ENCODE results near the gene YBEY. TPM values are rescaled to one million over a fixed set of nuclear protein-coding genes. Genes with fewer than 3 reads are reported as not detected.
A peak's percentile ranks its signal among the peaks of the same experiment; 100 is the strongest.

Gene YBEY
- total RNA-seq, 1 donor, result 7.3 TPM

DNA sequence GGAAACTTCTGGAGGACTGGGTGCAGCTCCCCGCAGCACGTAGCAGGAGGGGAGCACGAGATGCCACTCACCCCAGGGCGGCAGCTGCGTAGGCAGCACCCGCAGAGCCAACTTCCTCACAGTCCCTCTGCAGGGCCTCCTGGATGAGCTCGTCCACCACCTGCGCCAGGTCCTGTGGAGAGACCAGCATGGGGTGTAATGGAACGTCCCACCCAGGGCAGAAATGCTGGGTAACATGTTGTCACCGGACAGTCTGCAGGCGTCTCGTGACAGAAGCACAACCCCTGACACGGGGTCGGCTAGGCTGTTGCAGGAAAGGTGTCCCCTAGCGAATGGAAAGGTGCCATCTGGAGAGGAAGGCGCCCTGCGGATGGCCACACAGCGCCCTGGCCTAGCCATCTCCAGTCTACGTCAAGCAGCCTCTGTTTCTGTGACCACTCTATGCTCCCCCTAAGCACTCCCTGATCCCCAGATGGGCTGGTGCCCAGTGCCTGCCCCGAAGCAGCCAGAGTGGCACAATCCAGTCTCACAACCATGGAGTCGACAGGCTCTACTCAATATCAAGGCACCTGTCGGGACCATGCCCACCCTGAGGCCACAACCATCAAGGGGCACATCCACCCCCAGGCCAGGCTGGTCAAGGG is 22.0 kb upstream of the YBEY start:
- no peak for DNase-seq (ENCODE audit: low read depth in 2 of 3, low spot score in 2 of 3)

DNA sequence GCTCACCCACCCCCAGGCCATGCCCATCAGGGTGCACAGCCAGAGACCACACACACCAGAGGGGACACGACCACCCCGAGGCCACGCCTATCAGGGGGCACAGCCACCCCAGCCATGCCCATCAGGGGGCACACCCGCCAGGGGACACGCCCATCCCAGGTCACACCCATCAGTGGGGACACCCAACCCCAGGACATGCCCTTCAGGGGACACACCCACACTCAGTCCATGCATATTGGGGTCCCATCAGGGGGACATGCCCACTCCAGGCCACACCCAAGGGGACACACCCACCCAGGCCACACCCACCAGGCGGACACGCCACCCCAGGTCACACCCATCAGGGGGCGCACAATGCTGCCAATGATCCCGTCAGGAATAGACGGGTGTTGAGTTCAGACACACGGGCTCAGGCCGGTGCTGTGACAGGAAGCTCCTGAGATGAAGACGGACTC is 21.4 kb upstream of the YBEY start:
- DNase-seq (ENCODE audit: low read depth in 2 of 3, low spot score in 2 of 3), result no peak

DNA sequence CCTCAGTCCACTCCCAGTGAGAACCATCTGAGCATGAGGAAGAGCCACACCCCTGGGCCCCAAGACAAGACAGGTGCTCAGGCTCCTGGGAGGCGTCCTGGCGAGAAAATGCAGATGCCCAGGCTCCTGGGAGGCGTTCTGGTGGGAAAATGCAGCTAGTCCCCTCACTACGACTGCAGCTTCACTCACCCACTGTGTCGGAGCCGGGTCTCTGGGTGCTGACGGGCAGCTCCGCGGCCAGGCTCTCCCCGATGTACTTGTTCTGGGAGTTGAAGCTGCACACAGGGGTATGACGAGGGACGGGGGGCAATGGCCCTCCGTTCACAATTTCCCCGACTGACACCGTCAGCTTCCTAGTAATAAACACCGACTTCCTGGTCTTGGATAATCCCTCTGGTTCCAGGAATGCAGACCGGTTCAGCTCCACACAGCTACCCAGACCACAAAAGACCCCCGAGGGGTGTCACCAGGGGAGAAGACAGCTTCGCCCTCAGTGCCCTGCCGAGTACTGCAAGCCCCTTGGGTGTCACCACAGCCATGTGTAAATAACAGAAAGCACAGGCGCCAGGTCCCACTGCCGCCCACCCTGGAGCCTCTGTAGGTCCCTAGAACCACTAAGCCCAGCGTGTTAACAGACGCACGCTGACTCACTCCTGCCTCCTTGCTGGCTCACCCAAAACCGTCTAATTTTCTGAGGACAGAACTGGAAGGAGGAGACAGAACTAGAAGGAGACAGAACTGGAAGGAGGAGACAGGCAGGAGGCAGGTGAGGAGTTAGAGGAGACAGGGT is 20.2 kb upstream of the YBEY start:
- no peak for DNase-seq (ENCODE audit: low read depth in 2 of 3, low spot score in 2 of 3)

DNA sequence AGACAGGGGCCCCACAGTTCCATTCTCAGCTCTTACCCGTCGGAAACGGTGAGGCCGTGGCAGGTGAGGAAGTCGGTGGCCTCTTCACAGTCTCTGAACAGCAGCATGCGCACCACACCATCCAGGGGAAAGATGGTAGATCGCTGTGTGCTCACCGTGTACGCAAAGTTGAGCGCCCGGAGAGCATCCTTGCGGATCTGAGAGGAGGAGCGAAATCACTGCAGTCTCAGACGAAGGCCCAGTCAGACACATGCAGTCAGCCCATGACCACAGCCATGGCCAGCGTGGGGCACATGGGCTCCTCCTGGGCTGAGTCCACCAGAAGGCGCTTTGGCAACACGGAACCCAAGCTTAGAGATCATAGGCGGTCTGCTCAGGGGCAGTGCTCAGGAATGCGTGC is 19.2 kb upstream of the YBEY start:
- no peak for DNase-seq (ENCODE audit: low read depth in 2 of 3, low spot score in 2 of 3)

DNA sequence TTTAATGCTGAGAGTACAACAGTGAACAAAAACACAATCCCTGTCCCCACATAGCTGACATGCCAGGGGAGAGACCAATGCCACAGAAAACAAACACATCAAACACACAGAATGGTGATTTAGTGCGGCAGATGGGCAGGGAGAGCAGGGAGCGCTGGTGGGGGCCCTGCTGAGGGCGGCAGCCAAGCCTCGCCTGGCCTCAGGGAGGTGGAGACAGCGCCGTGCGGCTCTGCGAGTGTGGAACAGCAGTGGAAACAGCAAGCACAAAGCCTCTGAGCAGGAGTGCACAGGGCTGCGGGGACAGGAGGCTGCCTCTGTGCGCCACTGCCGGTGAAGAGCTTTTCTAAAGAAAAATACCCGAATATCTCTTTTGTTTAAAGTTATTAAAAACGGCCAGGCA is 17.8 kb upstream of the YBEY start:
- no peak for DNase-seq (ENCODE audit: low read depth in 2 of 3, low spot score in 2 of 3)

DNA sequence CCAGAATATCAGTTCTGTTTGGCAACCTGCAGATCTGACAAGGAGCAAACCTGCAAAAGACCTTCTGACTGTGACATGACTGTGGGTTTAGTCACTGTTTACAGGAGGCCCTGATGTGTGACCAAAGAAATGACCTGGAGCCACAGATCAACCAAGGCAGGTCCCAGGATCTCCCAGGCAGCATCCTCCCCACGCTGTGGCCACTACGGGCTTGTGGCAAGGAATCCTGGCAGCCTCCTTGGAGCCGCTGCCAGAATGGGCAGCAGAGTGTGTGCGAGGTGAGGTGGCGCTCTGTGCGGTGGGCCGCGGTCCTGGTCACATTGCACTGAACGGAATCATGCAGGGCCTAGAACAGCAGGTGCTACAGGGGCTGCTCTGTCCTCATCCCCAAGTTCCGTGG is 16.7 kb upstream of the YBEY start:
- no peak for DNase-seq (ENCODE audit: low read depth in 2 of 3, low spot score in 2 of 3)

DNA sequence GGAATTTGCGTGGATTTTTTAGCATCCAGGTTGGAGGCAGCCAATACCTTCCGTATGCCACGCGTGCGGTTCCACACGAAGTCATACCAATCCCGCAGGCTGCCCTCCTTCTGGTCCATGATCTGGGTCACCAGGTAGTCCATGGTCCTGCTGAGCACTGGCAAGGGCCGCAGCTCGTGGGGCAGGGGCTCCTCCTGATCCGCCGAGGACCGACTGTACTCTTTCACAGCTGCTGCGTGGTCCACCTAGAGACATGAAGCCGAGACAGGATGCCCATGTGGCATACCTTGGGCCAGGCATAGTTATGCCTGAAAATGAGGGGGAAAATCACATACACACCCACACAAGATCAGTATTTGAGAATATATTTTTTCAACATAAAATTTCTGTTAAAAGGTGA is 12.8 kb upstream of the YBEY start:
- DNase-seq (ENCODE audit: low read depth in 2 of 3, low spot score in 2 of 3), result no peak

DNA sequence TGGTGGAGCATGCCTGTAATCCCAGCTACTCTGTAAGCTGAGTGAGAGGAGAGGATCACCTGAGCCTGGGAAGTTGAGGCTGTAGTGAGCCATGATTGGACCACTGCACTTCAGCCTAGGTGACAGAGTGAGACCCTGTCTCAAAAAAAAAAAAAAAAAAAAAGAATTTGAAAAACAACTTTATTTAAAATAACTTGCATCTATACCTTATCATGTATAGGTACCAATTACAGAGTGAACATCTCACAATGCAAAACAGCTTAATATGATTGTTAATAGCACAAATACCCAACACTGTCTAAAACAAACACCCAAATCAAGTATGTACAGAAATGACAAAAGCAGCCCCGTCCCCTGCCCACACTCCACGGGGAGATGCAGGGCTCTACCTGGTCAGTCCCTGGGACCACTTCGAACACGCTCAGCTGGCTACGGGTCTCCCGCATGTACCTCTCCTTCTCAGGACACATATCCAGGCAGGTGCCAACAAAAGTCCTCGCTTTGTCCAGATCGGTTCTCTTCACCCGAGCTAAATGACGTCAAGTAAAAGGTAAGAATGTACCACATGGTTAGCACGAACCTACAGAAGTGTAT is 11.2 kb upstream of the YBEY start:
- no peak for DNase-seq (ENCODE audit: low read depth in 2 of 3, low spot score in 2 of 3)

DNA sequence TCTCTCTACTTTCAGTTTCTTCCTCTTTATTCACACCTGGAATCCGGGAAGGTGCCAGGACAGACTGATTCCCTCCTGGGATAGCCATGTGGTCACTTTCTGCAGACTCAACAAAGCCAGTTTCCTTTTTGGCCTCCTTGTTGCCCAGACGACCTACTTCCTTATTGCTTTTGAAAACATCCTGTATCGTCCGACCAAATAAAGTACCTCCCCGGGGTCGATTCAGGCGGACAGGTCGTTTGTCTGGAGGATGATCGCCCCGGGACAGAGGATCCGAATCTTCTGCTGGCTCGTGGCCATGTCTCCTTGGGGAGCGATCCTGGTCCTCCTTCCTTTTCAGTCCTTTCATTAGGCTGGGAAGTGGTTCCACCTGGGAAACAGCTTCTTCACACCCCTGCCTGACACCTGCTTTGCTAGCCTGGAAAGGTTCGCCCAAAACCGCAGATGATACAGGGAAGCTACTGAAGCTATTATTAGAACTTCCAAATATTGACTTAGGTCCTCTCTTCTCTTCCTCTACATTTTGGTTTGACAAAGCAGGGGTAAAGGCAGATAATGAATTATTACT is 2.0 kb upstream of the YBEY start:
- no peak for DNase-seq (ENCODE audit: low read depth in 2 of 3, low spot score in 2 of 3)

DNA sequence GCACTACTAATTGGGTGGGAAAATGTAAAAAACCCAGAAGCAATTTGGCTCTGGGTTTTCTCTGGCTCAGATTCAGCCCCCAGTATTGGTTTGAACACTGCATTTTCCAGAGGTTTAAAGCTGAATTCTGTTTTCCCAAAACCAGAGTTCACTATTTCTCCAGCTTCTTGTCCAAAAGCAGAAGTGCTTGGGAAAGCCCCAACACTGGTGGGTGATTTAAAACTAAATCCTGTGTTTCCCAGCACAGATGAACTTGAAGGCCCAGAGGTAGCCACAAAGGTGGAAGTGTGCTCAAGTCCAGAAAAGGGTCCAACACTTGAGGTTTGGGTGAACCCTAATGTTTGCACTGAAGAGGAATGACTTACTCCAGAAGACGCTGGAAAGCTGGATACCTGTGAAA is 1.4 kb upstream of the YBEY start:
- no peak for DNase-seq (ENCODE audit: low read depth in 2 of 3, low spot score in 2 of 3)

DNA sequence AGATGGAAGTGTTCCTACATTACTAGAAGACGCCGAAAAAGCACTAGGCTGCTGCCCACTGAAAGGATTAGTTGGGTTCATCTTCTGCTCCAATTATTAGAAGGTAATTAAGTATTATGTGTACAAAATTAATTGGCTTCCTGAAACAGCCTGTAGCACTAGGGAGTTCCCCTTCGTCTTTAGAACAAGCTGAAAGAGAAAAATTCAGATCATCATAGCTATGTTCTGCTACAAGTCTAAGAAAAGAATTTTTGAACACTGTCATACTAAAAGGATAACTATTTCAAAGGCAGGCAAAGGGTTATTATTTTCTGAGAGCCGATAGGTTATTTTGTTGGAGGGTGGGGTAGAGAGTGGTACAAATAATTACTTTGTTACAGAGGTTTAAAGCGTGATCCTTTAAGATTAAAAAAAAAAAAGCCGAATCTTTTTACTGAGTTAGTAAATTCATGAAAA is 908 bp upstream of the YBEY start, which contains the start of gene MCM3AP:
Gene MCM3AP, minus strand, starts transcription at position 406 of the 456 bp plus-strand sequence. Its CDS starts 325 bp downstream, at position 81.
- no peak for DNase-seq (ENCODE audit: low read depth in 2 of 3, low spot score in 2 of 3)

DNA sequence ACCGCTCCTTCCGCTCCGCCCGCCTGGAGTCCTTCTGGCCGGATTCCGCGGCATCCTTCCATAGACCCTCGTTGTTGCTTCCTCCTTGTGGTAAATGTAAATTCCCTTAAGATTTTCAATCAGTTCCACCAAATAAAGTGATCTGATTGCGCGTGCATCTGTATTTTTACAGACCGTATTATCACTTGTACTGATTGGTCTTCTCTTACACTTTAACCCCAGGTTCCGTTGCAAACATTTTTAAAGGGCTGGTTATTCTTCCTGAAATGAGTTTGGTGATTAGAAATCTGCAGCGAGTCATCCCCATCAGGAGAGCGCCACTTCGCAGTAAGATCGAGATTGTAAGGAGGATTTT is 483 bp downstream of the YBEY start:
- DNase-seq (ENCODE audit: low read depth in 2 of 3, low spot score in 2 of 3), result no peak

DNA sequence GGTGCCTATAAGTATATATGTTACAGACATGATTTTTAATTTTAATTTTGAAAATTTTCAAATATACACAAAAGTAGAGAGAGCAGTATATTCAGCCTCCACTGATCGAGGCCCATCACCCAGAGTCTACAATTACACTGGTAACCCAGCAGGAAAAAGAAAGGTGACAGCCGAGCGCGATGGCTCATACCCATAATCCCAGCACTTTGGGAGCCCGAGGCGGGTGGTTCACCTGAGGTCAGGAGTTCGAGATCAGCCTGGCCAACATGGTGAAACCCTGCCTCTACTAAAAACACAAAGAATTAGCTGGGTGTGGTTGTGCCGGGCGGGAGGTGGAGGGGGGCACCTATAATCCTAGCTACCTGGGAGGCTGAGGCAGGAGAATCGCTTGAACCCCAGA is 1.4 kb downstream of the YBEY start:
- no peak for DNase-seq (ENCODE audit: low read depth in 2 of 3, low spot score in 2 of 3)

DNA sequence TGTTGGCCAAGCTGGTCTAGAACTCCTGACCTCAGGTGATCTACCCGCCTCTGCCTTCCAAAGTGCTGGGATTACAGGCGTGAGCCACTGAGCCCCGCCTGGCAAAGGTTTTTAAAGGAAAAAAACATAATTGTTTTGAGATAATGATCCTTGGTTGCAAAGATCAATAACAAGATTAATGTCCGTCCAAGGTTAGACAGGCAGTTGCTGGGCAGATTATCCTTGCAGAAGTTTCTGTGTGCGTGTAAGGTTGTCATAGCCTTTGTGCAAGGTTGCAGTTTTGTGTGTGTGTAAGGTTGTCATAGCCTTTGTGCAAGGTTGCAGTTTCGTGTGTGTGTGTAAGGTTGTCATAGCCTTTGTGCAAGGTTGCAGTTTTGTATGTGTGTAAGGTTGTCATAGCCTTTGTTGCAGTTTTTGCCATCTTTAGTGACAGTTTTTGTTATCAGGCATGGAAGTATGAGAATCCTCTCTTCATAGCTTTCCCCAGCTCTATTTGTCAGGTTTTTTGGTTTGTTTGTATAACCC is 3.6 kb downstream of the YBEY start:
- DNase-seq (ENCODE audit: low read depth in 2 of 3, low spot score in 2 of 3), result no peak

DNA sequence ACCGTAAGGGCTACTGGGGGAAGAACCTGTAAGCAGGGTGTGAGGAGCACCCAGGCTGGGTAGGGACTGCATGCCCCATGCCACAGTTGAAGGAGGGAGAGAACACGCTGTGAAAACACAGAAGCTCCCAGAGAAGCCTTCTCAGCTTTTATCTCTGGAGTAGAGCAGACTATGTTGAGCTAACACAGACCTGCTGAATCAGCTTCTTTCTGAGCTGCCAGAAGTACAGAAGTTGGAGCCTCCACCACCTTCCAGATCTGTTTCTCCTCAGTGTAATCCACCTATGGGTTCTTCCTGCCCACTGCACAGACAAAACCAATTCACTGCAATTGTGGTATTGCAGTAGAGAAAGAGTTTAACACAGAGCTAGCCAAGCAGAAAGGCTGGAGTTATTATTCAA is 5.4 kb downstream of the YBEY start:
- DNase-seq (ENCODE audit: low read depth in 2 of 3, low spot score in 2 of 3), result no peak

DNA sequence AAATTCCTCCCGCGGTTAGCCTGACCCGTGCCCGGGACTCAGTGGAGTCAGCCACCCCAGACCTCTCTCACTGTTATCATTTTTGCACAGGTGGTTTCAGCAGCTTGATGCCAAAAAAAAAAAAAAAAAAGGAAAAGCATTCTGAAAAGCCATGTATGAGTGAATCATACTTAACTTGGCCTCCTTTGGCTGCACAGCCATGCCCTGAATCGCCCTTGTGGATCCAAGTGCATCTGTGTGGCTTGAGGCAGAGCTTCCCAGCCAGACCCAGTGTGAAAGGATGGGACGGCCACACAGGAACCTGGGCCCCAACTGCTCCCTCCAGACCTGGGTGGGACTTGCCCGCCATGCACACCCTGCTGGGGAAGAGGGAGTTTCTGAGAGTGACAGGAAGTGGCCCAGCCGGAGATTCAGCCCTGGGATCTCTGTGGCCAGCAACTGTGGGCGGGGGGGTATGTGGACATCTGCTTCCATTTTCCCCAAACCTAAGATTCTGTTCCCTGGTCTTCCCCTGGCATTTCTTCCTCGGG is 8.6 kb downstream of the YBEY start:
- DNase-seq (ENCODE audit: low read depth in 2 of 3, low spot score in 2 of 3), result peak in 2 of 3 donors; percentile 34

DNA sequence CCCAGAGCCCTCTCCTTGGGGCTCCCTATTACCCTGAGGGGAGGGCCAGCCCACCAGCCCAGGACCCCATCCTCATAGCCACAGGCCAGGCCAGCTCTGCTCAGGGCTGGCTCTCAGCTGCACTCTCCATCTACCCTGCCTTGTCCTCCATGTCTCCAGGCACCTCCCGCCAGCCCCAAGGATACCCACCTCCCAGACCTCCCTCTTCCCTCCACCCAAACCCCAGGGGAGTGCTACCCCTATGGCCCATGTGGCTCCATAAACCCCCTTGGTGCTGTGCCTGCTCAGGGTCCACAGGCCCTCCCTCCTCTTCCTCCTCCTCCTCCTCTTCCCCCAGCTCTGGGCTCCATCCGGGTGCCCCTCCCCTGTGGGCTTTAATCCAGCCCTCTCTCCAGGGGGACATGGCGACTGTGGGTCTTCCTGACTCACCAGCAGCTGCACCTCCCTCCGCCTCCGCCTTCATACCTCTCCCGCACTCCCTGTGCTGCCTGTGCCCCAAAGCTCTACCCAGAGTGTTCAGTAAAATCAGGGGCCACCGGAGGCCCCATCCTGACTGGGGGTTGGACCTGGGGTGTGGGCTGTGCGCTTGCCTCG is 9.1 kb downstream of the YBEY start:
- DNase-seq (ENCODE audit: low read depth in 2 of 3, low spot score in 2 of 3), result peak in 1 of 3 donors; percentile 40

DNA sequence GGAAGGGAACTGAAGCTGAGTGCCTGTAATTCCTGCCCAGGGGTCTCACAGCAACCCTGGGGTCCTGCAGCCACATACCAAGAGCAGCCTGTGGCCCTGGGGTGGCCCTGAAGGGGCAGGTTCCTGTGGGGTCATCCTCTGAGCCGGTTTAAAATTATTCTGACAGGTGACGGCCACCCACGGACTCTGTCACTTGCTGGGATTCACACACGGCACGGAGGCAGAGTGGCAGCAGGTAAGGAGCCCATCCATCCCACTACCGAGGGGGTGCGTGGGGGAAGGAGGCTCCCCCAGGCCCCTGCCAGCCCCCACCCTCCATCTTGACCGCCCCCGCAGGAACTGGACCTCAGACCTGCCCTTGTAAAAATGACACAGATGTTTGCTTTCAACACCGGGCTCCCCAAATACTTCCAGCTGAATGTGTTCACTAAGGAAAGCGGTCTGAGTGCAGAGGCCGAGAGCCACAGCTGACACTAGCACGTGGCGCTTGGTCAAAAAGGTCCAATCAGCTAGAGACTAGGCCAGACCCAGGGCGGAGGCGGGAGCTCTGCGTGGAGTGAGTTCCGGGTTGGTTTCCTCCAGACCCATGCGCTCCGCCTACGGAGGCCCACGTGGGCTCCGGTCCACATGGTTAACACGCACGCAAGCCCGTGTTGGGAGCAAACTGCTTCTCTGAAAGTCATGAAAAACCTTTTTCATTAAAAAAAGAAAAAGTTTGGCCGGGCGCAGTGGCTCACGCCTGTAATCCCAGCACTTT is 10.0 kb downstream of the YBEY start:
- peak in 2 of 3 donors; percentile 78 to 90 for DNase-seq (ENCODE audit: low read depth in 2 of 3, low spot score in 2 of 3)

DNA sequence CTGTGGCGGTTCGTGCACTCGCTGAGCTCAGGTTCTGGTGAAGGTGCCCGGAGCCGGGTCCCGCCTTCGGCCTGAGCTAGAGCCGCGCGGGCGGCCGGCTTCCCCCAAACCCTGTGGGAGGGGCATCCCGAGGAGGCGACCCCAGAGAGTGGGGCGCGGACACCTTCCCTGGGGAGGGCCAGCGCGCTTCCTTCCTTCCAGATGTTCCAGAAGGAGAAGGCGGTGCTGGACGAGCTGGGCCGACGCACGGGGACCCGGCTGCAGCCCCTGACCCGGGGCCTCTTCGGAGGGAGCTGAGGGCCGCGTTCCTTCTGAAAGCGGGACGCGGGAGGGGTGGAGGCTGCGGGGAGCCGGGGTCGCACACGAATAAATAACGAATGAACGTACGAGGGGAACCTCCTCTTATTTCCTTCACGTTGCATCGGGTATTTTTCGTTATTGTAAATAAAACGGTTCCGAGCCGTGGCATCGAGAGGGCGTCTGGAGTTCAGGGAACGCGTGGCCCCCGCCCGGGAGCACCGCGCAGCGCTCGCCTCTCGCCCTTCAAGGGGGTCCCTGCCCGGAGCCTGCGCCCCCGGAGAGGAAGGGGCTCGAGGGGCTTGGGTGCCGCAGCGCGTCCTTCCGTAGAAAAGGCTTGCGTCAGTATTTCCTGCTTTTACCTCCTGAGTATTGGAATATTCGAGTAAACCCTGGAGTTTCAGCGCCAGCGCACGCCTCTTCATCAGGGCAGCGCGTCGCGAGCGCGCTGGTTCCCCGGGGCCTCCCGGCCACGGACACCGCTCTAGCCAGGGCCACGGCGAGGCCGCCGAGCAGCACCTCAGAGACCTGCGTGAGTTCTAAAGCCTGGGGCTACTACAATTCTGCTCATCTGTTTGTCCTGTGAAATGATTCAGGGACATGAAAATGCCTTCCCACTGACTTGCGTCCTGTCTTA is 11.5 kb downstream of the YBEY start:
- peak in 1 of 3 donors; percentile 27 for DNase-seq (ENCODE audit: low read depth in 2 of 3, low spot score in 2 of 3)

All from hematopoietic multipotent progenitor cell (in vitro differentiated cells).